ENCODE data around the gene CACYBP. TPM values are rescaled to one million over a fixed set of nuclear protein-coding genes. Genes with fewer than 3 reads are reported as not detected.
"Not testable (repeated sequence)": the region's sequence is repeated elsewhere in the genome, so short reads cannot be mapped to it uniquely, and the experiment has no call there.

CACYBP gene
- total RNA-seq, 1 donor from 2014 or later = 385 TPM

- Mint-ChIP-seq H3K27me3 (peaks cover 24% of the 10 kb centered on the region), H3K4me3 (no peak overlapping the region), H3K27ac (no peak overlapping the region), H3K36me3 (ENCODE audit: low read depth) (no peaks in the 10 kb centered on the region), H3K9me3 (no peaks in the 10 kb centered on the region), H3K4me1 (no peaks in the 10 kb centered on the region)
- DNase-seq = no peak
- intact Hi-C loops (cut with micrococcal nuclease) = no loop called here
Measured at GRCh38 chr1:175042650-175043049, 42.9 kb downstream of the CACYBP start.

DNA sequence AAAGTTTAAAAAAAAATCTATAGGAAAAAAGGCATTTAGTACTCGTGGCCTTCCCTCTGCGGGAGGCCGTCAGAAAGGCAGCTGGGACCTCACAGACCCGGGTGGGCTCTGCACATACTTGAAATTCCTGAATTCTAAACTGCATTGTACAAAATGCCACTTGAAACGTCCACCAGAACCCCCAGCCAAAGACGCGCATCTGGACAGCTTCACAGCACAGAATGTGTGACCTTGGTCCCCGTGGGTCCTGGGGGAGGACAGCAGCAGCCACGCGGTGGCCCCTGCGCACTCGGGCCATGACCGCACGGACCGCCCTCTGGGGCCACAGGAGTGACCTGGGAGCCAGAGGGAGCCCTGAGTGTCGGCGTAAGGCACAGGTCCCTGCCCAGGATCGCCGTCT lies 44.1 kb downstream of the CACYBP start:
- Mint-ChIP-seq H3K36me3 (ENCODE audit: low read depth) (no peaks in the 10 kb centered on the region), H3K27me3 (peaks cover 28% of the 10 kb centered on the region), H3K4me1 (no peaks in the 10 kb centered on the region), H3K4me3 (no peak overlapping the region), H3K9me3 (no peaks in the 10 kb centered on the region), H3K27ac (no peak overlapping the region)
- intact Hi-C loops (cut with micrococcal nuclease) = no loop called here
- DNase-seq = no peak

GRCh38 chr1:175044591-175044990 lies 44.8 kb downstream of the CACYBP start:
- H3K4me3 Mint-ChIP-seq; H3K36me3 Mint-ChIP-seq (ENCODE audit: low read depth); DNase-seq; H3K27ac Mint-ChIP-seq; H3K9me3 Mint-ChIP-seq; intact Hi-C loops (cut with micrococcal nuclease); H3K4me1 Mint-ChIP-seq: not testable (repeated sequence)
- H3K27me3 Mint-ChIP-seq = peaks cover 29% of the 10 kb centered on the region

DNA sequence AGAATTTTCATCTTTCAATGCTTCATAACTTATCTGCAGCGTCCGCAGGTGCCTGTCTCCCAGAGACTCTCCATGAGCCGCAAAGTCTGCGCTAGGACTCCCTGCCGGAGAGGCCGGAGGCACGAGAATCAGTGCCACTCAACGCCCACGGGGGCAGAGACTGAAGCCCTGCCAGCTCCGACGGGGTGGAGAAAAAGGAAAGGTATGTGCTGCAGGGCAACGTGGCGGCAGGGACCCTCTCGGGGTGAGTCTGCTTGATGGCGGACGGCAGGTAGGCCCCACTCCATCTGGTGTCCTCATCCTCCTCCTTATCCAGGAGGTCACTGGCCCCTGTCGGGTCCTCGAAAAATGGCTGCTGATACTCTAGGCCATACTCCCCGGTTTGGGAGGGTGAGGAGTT lies 45.4 kb downstream of the CACYBP start:
- DNase-seq = no peak
- intact Hi-C loops (cut with micrococcal nuclease) = no loop called here
- Mint-ChIP-seq H3K27me3 (peaks cover 31% of the 10 kb centered on the region), H3K4me3 (no peak overlapping the region), H3K27ac (no peak overlapping the region), H3K9me3 (no peaks in the 10 kb centered on the region), H3K4me1 (no peaks in the 10 kb centered on the region), H3K36me3 (ENCODE audit: low read depth) (no peaks in the 10 kb centered on the region)

- Mint-ChIP-seq H3K4me3 (no peak overlapping the region), H3K27me3 (peaks cover 32% of the 10 kb centered on the region), H3K4me1 (no peaks in the 10 kb centered on the region), H3K27ac (no peak overlapping the region), H3K36me3 (ENCODE audit: low read depth) (no peaks in the 10 kb centered on the region), H3K9me3 (no peaks in the 10 kb centered on the region)
- intact Hi-C loops (cut with micrococcal nuclease) = no loop called here
- DNase-seq = no peak
Measured at GRCh38 chr1:175045519-175045918, 45.8 kb downstream of the CACYBP start.

DNA sequence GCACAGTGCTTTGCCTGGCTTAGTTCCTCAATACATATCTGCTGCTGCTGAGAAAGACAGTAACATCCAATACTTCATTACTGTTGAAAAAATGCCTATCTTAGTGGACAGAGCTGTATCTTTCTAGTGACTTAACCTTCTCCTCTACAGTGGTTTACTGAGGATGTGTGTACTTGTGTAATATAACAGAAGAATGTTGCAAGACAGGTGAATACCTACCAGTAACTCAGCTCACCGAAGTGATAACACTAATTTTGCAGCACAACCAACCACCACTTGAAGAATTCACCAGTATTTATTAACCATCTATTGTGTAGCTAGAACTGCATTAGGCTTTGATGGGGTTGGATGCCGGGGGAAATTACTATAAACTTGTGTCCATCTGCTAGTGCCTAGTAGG lies 51.2 kb downstream of the CACYBP start:
- H3K27me3 Mint-ChIP-seq = peaks cover 40% of the 10 kb centered on the region
- intact Hi-C loops (cut with micrococcal nuclease) = no loop called here
- no peaks in the 10 kb centered on the region for H3K4me1 Mint-ChIP-seq
- H3K36me3 Mint-ChIP-seq (ENCODE audit: low read depth) = no peaks in the 10 kb centered on the region
- DNase-seq = no peak
- no peak overlapping the region for H3K4me3 Mint-ChIP-seq
- no peak overlapping the region for H3K27ac Mint-ChIP-seq
- no peaks in the 10 kb centered on the region for H3K9me3 Mint-ChIP-seq

GRCh38 chr1:175054736-175055135 lies 55.0 kb downstream of the CACYBP start:
- no peak for DNase-seq
- Mint-ChIP-seq H3K27ac (no peak overlapping the region), H3K4me3 (no peak overlapping the region), H3K4me1 (no peaks in the 10 kb centered on the region), H3K36me3 (ENCODE audit: low read depth) (no peaks in the 10 kb centered on the region), H3K27me3 (peaks cover 29% of the 10 kb centered on the region), H3K9me3 (no peaks in the 10 kb centered on the region)
- intact Hi-C loops (cut with micrococcal nuclease) = no loop called here

Other genes starting within 250 kb of the CACYBP start
- 28.9 and 33.5 TPM in 2 replicates for gene MRPS14, start 23.5 kb downstream of the CACYBP start, total RNA-seq
- not detected in 2 replicates for gene TNN, start 67.9 kb downstream of the CACYBP start, total RNA-seq
- 32.6 and 35.4 TPM in 2 replicates for gene KIAA0040, start 192.8 kb downstream of the CACYBP start, total RNA-seq